HL-60 (cell line): Measurements from ENCODE around the gene ALDH5A1.

Experiments
- POLR2AphosphoS5 ChIP-seq: IDR thresholded peaks from 2 replicates; pipeline ENCODE4 v1.6.1; 2012; ENCODE audit warnings: low read depth
- TF ChIP-seq, protein P1 (sequence below): IDR thresholded peaks from one replicate; pipeline ENCODE4 v1.5.1; 2011; ENCODE audit warnings: low read length, control low read depth, inconsistent platforms; ENCODE audit not compliant: insufficient read depth
- TF ChIP-seq, protein P2 (sequence below): IDR thresholded peaks from 2 replicates; pipeline ENCODE4 v1.6.1; 2012; ENCODE audit warnings: low read depth; ENCODE audit not compliant: insufficient replicate concordance

DNA sequence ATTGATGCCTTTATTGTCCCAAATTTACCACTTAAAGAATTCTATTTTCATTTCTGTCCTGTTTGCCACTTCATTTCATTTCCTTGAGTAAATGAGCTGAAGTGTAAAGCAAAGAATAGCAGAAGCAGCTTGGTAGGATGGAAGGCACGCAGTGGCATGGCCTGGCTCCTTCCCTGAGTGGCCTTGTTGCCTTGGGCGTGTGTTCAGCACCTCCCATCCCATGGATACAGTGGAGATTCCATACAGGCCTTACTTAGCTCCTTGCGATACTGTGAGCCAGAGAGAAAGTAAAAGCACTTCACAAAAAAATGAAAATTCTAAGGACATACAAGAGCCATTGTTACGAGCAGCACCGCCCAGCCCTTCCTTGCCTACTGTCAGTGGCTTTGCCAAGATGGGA, 39.6 kb downstream of the ALDH5A1 start:
- TF ChIP-seq, protein P1, sequence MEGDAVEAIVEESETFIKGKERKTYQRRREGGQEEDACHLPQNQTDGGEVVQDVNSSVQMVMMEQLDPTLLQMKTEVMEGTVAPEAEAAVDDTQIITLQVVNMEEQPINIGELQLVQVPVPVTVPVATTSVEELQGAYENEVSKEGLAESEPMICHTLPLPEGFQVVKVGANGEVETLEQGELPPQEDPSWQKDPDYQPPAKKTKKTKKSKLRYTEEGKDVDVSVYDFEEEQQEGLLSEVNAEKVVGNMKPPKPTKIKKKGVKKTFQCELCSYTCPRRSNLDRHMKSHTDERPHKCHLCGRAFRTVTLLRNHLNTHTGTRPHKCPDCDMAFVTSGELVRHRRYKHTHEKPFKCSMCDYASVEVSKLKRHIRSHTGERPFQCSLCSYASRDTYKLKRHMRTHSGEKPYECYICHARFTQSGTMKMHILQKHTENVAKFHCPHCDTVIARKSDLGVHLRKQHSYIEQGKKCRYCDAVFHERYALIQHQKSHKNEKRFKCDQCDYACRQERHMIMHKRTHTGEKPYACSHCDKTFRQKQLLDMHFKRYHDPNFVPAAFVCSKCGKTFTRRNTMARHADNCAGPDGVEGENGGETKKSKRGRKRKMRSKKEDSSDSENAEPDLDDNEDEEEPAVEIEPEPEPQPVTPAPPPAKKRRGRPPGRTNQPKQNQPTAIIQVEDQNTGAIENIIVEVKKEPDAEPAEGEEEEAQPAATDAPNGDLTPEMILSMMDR = no peak
- no peak for TF ChIP-seq POLR2AphosphoS5
- TF ChIP-seq, protein P2, sequence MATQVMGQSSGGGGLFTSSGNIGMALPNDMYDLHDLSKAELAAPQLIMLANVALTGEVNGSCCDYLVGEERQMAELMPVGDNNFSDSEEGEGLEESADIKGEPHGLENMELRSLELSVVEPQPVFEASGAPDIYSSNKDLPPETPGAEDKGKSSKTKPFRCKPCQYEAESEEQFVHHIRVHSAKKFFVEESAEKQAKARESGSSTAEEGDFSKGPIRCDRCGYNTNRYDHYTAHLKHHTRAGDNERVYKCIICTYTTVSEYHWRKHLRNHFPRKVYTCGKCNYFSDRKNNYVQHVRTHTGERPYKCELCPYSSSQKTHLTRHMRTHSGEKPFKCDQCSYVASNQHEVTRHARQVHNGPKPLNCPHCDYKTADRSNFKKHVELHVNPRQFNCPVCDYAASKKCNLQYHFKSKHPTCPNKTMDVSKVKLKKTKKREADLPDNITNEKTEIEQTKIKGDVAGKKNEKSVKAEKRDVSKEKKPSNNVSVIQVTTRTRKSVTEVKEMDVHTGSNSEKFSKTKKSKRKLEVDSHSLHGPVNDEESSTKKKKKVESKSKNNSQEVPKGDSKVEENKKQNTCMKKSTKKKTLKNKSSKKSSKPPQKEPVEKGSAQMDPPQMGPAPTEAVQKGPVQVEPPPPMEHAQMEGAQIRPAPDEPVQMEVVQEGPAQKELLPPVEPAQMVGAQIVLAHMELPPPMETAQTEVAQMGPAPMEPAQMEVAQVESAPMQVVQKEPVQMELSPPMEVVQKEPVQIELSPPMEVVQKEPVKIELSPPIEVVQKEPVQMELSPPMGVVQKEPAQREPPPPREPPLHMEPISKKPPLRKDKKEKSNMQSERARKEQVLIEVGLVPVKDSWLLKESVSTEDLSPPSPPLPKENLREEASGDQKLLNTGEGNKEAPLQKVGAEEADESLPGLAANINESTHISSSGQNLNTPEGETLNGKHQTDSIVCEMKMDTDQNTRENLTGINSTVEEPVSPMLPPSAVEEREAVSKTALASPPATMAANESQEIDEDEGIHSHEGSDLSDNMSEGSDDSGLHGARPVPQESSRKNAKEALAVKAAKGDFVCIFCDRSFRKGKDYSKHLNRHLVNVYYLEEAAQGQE = no peak
